Measurements from ENCODE around the gene ZNF81. TPM values are rescaled to one million over a fixed set of nuclear protein-coding genes. Genes with fewer than 3 reads are reported as not detected.
"Not testable (repeated sequence)": the region's sequence is repeated elsewhere in the genome, so short reads cannot be mapped to it uniquely, and the experiment has no call there.

The ZNF81 gene
- total and polyA plus RNA-seq, 3 experiments from 2014 or later: 5.3 to 8.9 (median 7.9) TPM

DNA sequence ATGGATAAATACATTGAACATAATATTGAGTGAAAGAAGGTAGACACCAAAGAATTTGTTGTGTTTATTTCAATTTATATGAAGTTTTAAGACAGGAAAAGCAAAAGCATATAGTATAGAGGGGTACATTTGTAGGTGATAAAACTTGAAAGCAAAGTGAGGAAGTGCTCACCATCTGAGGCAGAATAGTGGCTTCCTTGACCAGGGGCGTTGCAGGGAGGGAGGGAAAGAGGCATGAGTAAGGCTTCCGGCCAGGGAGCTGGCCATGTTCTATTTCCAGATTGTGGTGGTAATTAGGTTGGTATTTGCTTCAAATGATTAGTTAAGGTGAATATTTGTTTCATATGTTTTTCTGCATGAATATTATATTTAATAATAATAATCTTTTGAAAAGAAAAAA lies 13.7 kb downstream of the ZNF81 start:
- not testable (repeated sequence) for DNase-seq

DNA sequence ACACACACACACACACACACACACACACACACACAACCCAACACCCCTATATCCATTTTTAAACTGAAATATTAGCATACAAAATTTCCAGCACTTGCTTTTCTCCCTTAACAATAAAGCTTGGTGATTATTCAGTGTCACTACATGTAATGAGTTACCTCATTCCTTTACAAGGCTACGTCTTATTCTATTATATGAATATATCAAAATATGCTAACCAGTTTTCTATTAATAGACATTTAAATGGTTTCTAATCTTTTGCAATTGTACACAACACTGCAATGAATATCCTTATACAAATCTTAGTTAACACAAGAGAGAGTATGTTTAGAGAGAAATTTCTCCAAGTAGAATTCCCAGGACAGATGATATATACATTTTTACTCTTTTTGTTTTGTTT lies 14.2 kb downstream of the ZNF81 start:
- Mint-ChIP-seq H3K27ac (no peak overlapping the region), H3K4me1 (peaks cover 5 to 9% (median 6%) of the 10 kb centered on the region in 3 donors), H3K9me3 (no peaks in the 10 kb centered on the region), H3K36me3 (peaks cover 0 to 56% (median 11%) of the 10 kb centered on the region in 3 donors), H3K4me3 (no peak overlapping the region), H3K27me3 (peaks cover 0 to 3% of the 10 kb centered on the region in 2 donors)
- Histone ChIP-seq H3K36me3 (ENCODE audit: insufficient read depth, low read length) (no peaks in the 10 kb centered on the region), H3K27ac (ENCODE audit: low read depth, low read length) (no peak overlapping the region), H3K9me3 (ENCODE audit: low read length) (no peaks in the 10 kb centered on the region), H3K27me3 (ENCODE audit: insufficient read depth, low read length, poor library complexity, severe bottlenecking) (no peaks in the 10 kb centered on the region), H3K4me1 (ENCODE audit: insufficient read depth, low read length) (no peaks in the 10 kb centered on the region), H3K4me3 (ENCODE audit: low read length) (no peak overlapping the region)
- no peak for DNase-seq
- CTCF ChIA-PET: no interaction called here
- POLR2A ChIA-PET: no interaction called here

More for the DNA sequence above, 13.7 kb downstream of the ZNF81 start:
- H3K9me3 ChIP-seq (ENCODE audit: low read length); H3K4me1 Mint-ChIP-seq; H3K36me3 ChIP-seq (ENCODE audit: insufficient read depth, low read length); POLR2A ChIA-PET; H3K4me3 ChIP-seq (ENCODE audit: low read length); H3K4me3 Mint-ChIP-seq; H3K27ac ChIP-seq (ENCODE audit: low read depth, low read length); H3K27me3 ChIP-seq (ENCODE audit: insufficient read depth, low read length, poor library complexity, severe bottlenecking); CTCF ChIA-PET; H3K9me3 Mint-ChIP-seq; H3K27me3 Mint-ChIP-seq; H3K4me1 ChIP-seq (ENCODE audit: insufficient read depth, low read length): not testable (repeated sequence)
- H3K27ac Mint-ChIP-seq: peak overlapping the region in 1 of 8 donors; percentile 41
- peaks cover 0 to 56% (median 11%) of the 10 kb centered on the region in 3 donors for H3K36me3 Mint-ChIP-seq

DNA sequence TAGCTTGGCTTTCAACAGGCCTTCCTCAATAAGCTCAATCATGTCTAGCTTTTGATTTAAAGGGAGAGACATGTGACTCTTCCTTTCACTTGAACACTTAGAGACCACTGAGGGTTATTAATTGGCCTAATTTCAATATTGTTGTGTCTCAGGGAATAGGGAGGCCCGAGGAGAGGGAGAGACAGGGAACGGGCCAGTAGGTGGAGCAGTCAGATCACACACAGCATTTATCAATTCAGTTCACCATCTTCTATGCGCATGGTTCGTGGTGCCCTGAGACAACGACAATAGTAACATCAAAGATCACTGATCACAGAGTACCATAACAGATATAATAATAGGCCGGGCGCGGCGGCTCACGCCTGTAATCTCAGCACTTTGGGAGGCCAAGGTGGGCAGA lies 17.8 kb downstream of the ZNF81 start:
- Histone ChIP-seq H3K4me3 (ENCODE audit: low read length) (no peak overlapping the region), H3K27ac (ENCODE audit: low read depth, low read length) (no peak overlapping the region), H3K36me3 (ENCODE audit: insufficient read depth, low read length) (no peaks in the 10 kb centered on the region), H3K27me3 (ENCODE audit: insufficient read depth, low read length, poor library complexity, severe bottlenecking) (no peaks in the 10 kb centered on the region), H3K9me3 (ENCODE audit: low read length) (no peaks in the 10 kb centered on the region), H3K4me1 (ENCODE audit: insufficient read depth, low read length) (no peaks in the 10 kb centered on the region)
- Mint-ChIP-seq H3K27me3 (no peaks in the 10 kb centered on the region), H3K27ac (no peak overlapping the region), H3K4me1 (peaks cover 6 to 9% (median 7%) of the 10 kb centered on the region in 3 donors), H3K4me3 (no peak overlapping the region), H3K36me3 (peaks cover 0 to 52% (median 4%) of the 10 kb centered on the region in 3 donors), H3K9me3 (no peaks in the 10 kb centered on the region)
- peak in 2 of 5 donors; percentile 16 to 39 for DNase-seq
- CTCF ChIA-PET: interaction anchor here (0.8 to 1.8 kb wide), 4 partner anchors 11 to 173 kb away, joined by 3 to 5 read pairs (median 4); no protein-coding TSS in a partner anchor
- POLR2A ChIA-PET: no interaction called here

DNA sequence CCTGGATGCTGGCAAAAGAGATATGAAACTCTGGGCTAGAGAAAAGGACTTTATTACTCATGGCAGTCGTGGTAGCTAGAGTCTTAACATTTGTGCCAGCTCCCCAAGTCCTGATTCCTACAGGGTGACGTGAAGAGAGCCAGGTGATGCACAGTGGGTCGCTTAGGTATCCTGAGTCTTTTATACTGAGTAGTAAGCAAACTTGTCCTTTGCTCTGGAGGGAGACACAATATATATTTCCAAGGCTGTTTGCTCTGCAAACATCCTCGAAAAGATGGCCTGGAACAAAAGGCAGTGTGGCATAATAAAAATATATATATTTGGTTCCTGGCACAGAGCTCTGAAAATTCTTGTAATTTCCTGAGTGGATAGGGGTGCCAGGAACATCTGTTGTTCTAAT lies 23.0 kb downstream of the ZNF81 start:
- H3K9me3 Mint-ChIP-seq: no peaks in the 10 kb centered on the region

DNA sequence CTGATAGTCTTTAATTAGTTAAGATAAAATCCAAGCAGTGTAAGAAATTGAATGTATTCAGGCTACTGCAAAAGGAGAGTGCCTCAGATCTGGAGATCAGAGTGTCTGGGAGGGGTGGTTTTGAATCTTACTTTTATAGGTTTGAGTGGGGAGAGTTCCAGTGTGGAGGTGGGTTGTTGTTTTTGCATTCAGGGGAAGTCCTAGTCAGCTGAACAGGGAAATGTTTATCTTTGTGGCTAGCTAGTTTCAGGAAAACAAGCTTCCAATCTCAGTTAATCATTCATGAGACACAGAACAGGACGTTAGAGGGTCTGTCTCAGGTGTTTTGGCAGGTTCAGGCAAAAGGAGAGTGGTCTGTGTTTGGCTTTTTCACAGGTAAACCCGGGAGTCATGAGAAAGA lies 26.0 kb downstream of the ZNF81 start:
- H3K36me3 Mint-ChIP-seq: peaks cover 6 to 53% (median 10%) of the 10 kb centered on the region in 3 donors
- Histone ChIP-seq H3K36me3 (ENCODE audit: insufficient read depth, low read length) (no peaks in the 10 kb centered on the region), H3K27ac (ENCODE audit: low read depth, low read length) (no peak overlapping the region), H3K4me3 (ENCODE audit: low read length) (no peak overlapping the region), H3K27me3 (ENCODE audit: insufficient read depth, low read length, poor library complexity, severe bottlenecking) (no peaks in the 10 kb centered on the region), H3K9me3 (ENCODE audit: low read length) (no peaks in the 10 kb centered on the region), H3K4me1 (ENCODE audit: insufficient read depth, low read length) (no peaks in the 10 kb centered on the region)
- peaks cover 0 to 3% of the 10 kb centered on the region in 2 donors for H3K27me3 Mint-ChIP-seq
- DNase-seq: no peak
- ChIA-PET POLR2A (no interaction called here), CTCF (no interaction called here)
- H3K27ac Mint-ChIP-seq: peak overlapping the region in 2 of 8 donors; percentile 7 to 52
- no peak overlapping the region for H3K4me3 Mint-ChIP-seq
- no peaks in the 10 kb centered on the region for H3K9me3 Mint-ChIP-seq
- H3K4me1 Mint-ChIP-seq: no peaks in the 10 kb centered on the region

More for the DNA sequence above, 23.0 kb downstream of the ZNF81 start:
- DNase-seq: no peak
- Histone ChIP-seq H3K27me3 (ENCODE audit: insufficient read depth, low read length, poor library complexity, severe bottlenecking) (no peaks in the 10 kb centered on the region), H3K36me3 (ENCODE audit: insufficient read depth, low read length) (no peaks in the 10 kb centered on the region), H3K4me3 (ENCODE audit: low read length) (no peak overlapping the region), H3K4me1 (ENCODE audit: insufficient read depth, low read length) (no peaks in the 10 kb centered on the region), H3K27ac (ENCODE audit: low read depth, low read length) (no peak overlapping the region), H3K9me3 (ENCODE audit: low read length) (no peaks in the 10 kb centered on the region)
- H3K27ac Mint-ChIP-seq: peak overlapping the region in 1 of 8 donors; percentile 21
- CTCF ChIA-PET: no interaction called here
- H3K36me3 Mint-ChIP-seq: peaks cover 0 to 48% (median 5%) of the 10 kb centered on the region in 3 donors
- H3K4me1 Mint-ChIP-seq: peaks cover 0 to 2% (median 0%) of the 10 kb centered on the region in 3 donors
- H3K27me3 Mint-ChIP-seq: peaks cover 0 to 3% of the 10 kb centered on the region in 2 donors
- no peak overlapping the region for H3K4me3 Mint-ChIP-seq
- POLR2A ChIA-PET: no interaction called here

DNA sequence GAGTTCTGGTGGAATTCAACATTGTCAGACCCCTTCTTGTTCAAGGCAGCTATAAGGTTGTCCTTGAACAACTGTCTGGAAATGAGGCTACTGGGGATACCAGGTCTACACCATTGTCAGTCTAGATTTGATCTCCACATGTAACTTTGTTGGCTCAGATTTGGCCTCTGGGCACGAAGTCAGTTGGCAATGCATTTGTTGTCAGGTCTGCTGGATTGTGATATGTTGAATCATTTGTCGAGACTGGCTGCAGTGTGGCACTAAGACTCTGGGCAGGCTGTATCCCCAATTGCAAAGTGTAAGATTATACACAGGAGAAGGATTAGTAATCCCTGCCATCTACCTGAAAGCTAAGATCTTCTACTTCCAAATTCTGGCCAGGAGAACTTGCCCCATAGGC lies 26.5 kb downstream of the ZNF81 start:
- CTCF ChIA-PET: no interaction called here
- POLR2A ChIA-PET: no interaction called here
- H3K4me3 Mint-ChIP-seq: no peak overlapping the region

DNA sequence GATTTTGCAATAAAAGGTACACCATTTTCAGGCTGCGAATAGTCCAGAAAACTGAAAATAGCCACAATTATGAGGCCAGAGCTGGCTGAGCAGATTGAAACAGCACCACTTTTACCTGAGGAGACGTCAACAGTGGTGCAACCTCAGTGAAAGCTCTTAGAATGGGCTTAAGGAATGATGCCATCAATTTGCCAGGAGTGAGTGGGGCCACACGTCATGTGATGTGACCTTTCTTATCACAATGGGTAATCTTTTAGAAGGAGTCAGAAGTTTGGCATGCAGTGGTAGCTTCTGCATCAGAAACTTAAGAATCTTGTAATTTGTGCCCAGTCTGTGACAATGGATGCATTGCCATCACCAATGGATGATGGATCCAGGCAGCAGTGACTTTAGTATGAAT lies 27.6 kb downstream of the ZNF81 start:
- peaks cover 6 to 56% (median 11%) of the 10 kb centered on the region in 3 donors for H3K36me3 Mint-ChIP-seq
- Histone ChIP-seq H3K27me3 (ENCODE audit: insufficient read depth, low read length, poor library complexity, severe bottlenecking) (no peaks in the 10 kb centered on the region), H3K4me1 (ENCODE audit: insufficient read depth, low read length) (no peaks in the 10 kb centered on the region), H3K9me3 (ENCODE audit: low read length) (no peaks in the 10 kb centered on the region), H3K4me3 (ENCODE audit: low read length) (no peak overlapping the region), H3K27ac (ENCODE audit: low read depth, low read length) (no peak overlapping the region), H3K36me3 (ENCODE audit: insufficient read depth, low read length) (no peaks in the 10 kb centered on the region)
- no peak overlapping the region for H3K27ac Mint-ChIP-seq
- no peak overlapping the region for H3K4me3 Mint-ChIP-seq
- ChIA-PET POLR2A (no interaction called here), CTCF (no interaction called here)
- H3K4me1 Mint-ChIP-seq: no peaks in the 10 kb centered on the region
- peaks cover 0 to 3% of the 10 kb centered on the region in 2 donors for H3K27me3 Mint-ChIP-seq
- no peak for DNase-seq
- no peaks in the 10 kb centered on the region for H3K9me3 Mint-ChIP-seq

More for the DNA sequence above, 26.5 kb downstream of the ZNF81 start:
- Histone ChIP-seq H3K4me1 (ENCODE audit: insufficient read depth, low read length) (no peaks in the 10 kb centered on the region), H3K4me3 (ENCODE audit: low read length) (no peak overlapping the region), H3K36me3 (ENCODE audit: insufficient read depth, low read length) (no peaks in the 10 kb centered on the region), H3K27ac (ENCODE audit: low read depth, low read length) (no peak overlapping the region), H3K27me3 (ENCODE audit: insufficient read depth, low read length, poor library complexity, severe bottlenecking) (no peaks in the 10 kb centered on the region), H3K9me3 (ENCODE audit: low read length) (no peaks in the 10 kb centered on the region)
- Mint-ChIP-seq H3K4me1 (no peaks in the 10 kb centered on the region), H3K9me3 (no peaks in the 10 kb centered on the region), H3K27me3 (peaks cover 0 to 3% of the 10 kb centered on the region in 2 donors), H3K36me3 (peaks cover 6 to 51% (median 10%) of the 10 kb centered on the region in 3 donors), H3K27ac (peak overlapping the region in 1 of 8 donors; percentile 52)
- DNase-seq: no peak

DNA sequence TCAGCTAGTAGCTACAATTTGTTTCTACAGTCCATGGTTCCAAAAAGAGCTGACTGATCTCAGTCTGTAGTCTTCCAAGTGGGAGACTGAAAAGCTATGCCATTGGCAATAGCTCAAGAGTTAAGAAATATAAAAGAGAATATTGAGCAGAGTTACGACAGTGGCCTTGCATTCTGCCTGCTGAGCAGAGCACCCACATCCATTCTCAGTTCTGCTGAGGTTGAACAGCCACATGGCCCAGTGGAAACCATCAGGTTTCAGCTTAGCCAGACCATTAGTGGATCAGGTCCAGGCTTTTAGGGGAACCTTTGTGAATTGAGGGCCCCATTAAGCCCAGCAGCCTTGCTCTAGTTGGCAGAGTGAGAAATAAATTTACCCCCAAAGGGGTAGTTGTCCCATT lies 28.1 kb downstream of the ZNF81 start:
- H3K4me3 ChIP-seq (ENCODE audit: low read length): no peak overlapping the region
- no peak for DNase-seq
- ChIA-PET POLR2A (no interaction called here), CTCF (no interaction called here)
- H3K4me1 ChIP-seq (ENCODE audit: insufficient read depth, low read length): no peaks in the 10 kb centered on the region
- no peaks in the 10 kb centered on the region for H3K27me3 ChIP-seq (ENCODE audit: insufficient read depth, low read length, poor library complexity, severe bottlenecking)
- no peaks in the 10 kb centered on the region for H3K9me3 Mint-ChIP-seq
- no peaks in the 10 kb centered on the region for H3K4me1 Mint-ChIP-seq
- H3K9me3 ChIP-seq (ENCODE audit: low read length): no peaks in the 10 kb centered on the region
- peaks cover 6 to 53% (median 11%) of the 10 kb centered on the region in 3 donors for H3K36me3 Mint-ChIP-seq
- no peaks in the 10 kb centered on the region for H3K36me3 ChIP-seq (ENCODE audit: insufficient read depth, low read length)
- H3K27ac ChIP-seq (ENCODE audit: low read depth, low read length): no peak overlapping the region
- no peak overlapping the region for H3K4me3 Mint-ChIP-seq
- peaks cover 0 to 3% of the 10 kb centered on the region in 2 donors for H3K27me3 Mint-ChIP-seq
- H3K27ac Mint-ChIP-seq: no peak overlapping the region

Data from CD8-positive, alpha-beta memory T cell (primary cell).